Measurements from ENCODE around the gene COPS4. TPM values are rescaled to one million over a fixed set of nuclear protein-coding genes. Genes with fewer than 3 reads are reported as not detected.

Gene COPS4
- total RNA-seq, 1 experiment from 2014 or later: 77.9 TPM

DNA sequence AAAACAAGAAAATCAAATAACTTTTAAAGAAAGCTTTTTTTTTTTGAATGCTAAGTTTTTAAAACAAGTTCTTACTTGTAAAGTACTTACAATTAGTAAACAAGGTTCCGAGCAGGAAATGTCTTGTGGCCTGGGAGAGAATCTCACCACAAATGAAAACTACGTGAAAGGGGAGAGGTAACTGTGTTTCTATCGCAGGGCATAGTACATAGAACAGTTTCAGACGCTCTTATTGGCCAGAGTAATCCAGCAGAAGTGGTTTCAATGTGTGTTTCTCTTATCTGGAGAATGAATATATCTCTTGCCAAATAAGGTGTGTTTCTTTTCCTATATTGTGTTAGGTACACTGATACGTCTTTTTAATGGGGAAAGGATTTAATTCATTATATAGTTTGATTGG is 79.6 kb downstream of the COPS4 start, which contains the start of gene PLAC8:
Gene PLAC8, minus strand, starts transcription at position 154 of the 400 bp plus-strand sequence. CDS start 6,808 bp downstream, outside the sequence.
- no peaks in the 10 kb centered on the region for H3K36me3 ChIP-seq (replicated peaks; ENCODE audit: control insufficient read depth, insufficient read depth, low read length)
- H3K4me3 ChIP-seq (ENCODE audit: insufficient read depth, low read depth, low read length): no peak within 1 kb of the TSS
- no peaks in the 10 kb centered on the region; the same call in 1 of the 2 replicates for H3K27me3 ChIP-seq (ENCODE audit: control insufficient read depth, insufficient read depth, low read length)
- DNase-seq: no peak

DNA sequence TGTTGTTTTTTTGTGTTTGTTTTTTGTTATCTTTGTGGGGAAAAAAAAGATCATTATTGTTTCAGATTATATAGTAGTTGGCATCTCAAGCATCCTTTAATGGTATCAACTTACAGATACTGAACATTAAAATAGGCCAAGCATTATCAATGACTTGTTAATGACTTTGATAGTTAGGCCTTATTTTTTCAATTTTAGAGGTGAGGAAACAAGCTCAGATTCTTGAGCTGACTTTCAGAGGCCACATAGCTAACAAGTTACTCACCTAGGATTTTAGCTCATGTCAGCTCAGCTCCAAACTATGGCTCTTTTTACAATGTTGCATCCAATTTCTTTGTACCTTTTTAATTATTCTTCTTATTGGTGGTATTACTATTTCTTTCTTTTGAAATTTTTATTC is 80.0 kb downstream of the COPS4 start:
- Histone ChIP-seq H3K27me3 (ENCODE audit: control insufficient read depth, insufficient read depth, low read length) (no peaks in the 10 kb centered on the region), H3K36me3 (replicated peaks; ENCODE audit: control insufficient read depth, insufficient read depth, low read length) (no peaks in the 10 kb centered on the region), H3K4me3 (ENCODE audit: insufficient read depth, low read depth, low read length) (no peak overlapping the region)
- DNase-seq: no peak

DNA sequence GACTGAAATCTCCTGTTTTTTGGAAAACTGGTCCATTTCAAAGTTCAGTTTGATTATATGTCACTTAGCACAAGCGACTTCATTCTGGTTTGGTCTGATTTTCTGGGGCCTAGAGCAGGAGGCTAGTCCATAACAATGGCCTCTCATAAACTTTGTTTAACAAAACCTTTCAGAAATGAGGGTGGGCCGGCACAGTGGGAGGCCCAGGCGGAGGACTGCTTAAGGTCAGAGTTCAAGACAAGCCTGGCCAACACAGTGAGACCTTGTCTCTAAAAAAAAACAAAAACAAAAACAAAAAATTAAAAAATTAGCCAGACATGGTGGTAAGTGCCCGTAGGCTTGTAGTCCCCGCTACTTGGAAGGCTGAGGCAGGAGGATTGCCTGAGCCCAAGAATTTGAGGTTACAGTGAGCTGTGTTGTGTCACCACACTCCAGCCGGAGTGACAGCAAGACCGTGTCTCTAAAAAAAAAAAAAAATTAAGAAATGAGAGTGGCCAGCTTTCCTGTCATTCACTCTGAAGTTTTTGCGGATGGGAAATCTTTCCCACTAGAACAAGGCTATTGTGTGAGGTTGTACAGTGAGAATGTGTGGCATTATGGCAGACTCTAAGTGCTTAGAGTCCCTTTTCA is 80.8 kb downstream of the COPS4 start:
- DNase-seq: no peak
- H3K27me3 ChIP-seq (ENCODE audit: control insufficient read depth, insufficient read depth, low read length): no peaks in the 10 kb centered on the region
- H3K36me3 ChIP-seq (replicated peaks; ENCODE audit: control insufficient read depth, insufficient read depth, low read length): no peaks in the 10 kb centered on the region
- no peak overlapping the region for H3K4me3 ChIP-seq (ENCODE audit: insufficient read depth, low read depth, low read length)

DNA sequence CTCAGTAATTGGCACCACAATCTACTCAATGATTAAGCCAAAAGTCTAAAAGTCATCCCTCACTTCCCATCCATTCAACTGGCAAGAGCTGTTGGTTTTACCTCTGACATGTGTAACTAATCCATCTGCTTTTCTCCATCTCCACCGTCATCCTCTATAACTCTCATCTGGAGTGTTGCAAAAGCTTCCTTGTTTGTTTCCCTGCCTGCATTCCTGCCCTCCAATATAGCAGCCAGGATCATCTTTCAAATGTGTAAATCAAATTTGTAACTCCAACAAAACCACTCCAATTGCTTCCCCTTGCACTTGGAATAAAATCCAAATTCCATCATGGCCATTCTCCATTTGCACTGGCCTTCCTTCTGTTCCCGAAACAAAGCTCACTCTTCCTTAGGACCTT is 83.9 kb downstream of the COPS4 start:
- H3K27me3 ChIP-seq (ENCODE audit: control insufficient read depth, insufficient read depth, low read length): no peaks in the 10 kb centered on the region
- H3K36me3 ChIP-seq (replicated peaks; ENCODE audit: control insufficient read depth, insufficient read depth, low read length): no peaks in the 10 kb centered on the region
- no peak overlapping the region for H3K4me3 ChIP-seq (ENCODE audit: insufficient read depth, low read depth, low read length)
- DNase-seq: no peak

DNA sequence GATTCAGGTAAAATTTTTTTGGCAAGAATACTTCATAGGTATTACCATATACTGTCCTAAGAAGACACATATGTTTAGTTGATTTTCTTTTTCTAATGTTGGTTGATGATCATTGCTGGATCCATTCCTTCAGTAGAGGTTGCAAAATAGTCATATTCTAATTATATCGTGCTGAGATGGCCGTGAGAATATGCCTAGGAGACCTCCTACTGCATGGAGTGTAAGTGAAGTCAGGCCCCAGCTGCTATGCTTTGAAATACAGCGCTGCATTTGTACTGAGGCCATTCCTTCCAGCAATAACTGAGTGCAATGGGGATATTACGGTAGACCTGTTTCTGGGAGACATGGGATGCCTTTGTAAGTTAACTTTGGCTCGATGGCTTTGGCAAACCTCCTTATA is 86.3 kb downstream of the COPS4 start:
- Histone ChIP-seq H3K36me3 (replicated peaks; ENCODE audit: control insufficient read depth, insufficient read depth, low read length) (no peaks in the 10 kb centered on the region), H3K27me3 (ENCODE audit: control insufficient read depth, insufficient read depth, low read length) (no peaks in the 10 kb centered on the region), H3K4me3 (ENCODE audit: insufficient read depth, low read depth, low read length) (no peak overlapping the region)
- DNase-seq: no peak

DNA sequence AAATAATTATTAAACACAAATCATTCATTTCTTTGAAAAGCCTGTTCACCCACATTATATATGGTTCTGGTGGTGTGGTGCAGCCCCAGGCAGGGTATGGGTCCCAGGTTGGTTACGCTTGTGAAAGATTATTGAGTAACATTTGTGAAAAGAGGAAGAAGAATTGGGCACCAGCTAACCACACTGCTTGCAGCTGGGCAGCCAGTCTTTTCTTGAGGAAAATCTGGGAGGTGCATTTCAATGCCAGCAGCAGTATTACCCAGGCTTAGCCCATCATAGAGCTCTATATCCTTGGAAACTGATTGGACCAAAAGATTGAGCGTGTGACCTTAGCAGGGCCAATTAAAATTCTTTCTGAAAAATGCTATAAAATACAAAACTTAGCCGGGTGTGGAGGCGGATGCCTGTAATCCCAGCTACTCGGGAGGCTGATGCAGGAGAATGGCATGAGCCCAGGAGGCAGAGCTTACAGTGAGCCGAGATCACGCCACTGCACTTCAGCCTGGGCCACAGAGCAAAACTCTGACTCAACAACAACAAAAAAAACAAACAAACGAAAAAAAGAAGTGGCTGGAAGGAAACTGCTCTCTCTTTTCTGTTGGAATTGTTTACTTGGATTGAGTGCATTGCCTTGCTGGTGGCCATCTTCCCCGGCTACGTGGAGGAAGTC is 89.3 kb downstream of the COPS4 start:
- no peaks in the 10 kb centered on the region for H3K36me3 ChIP-seq (replicated peaks; ENCODE audit: control insufficient read depth, insufficient read depth, low read length)
- no peak overlapping the region for H3K4me3 ChIP-seq (ENCODE audit: insufficient read depth, low read depth, low read length)
- no peaks in the 10 kb centered on the region for H3K27me3 ChIP-seq (ENCODE audit: control insufficient read depth, insufficient read depth, low read length)
- no peak for DNase-seq

Other genes with a start within 250 kb of the COPS4 start
- 2.3 and 4.8 TPM in 2 replicates for gene SCD5, start 236.4 kb upstream of the COPS4 start, total RNA-seq (2014; rRNA removed; shearing (Covaris generic))
- 117 and 122 TPM in 2 replicates for gene SEC31A, start 144.0 kb upstream of the COPS4 start, total RNA-seq (2014; rRNA removed; shearing (Covaris generic))
- gene THAP9, start 134.4 kb upstream of the COPS4 start, total RNA-seq (2014; rRNA removed; shearing (Covaris generic)): 22.9 and 26.2 TPM in 2 replicates
- gene LIN54, start 24.4 kb upstream of the COPS4 start, total RNA-seq (2014; rRNA removed; shearing (Covaris generic)): 11.4 and 13.0 TPM in 2 replicates
- gene PLAC8, start 79.5 kb downstream of the COPS4 start, total RNA-seq (2014; rRNA removed; shearing (Covaris generic)): 0.41 and 3.4 TPM in 2 replicates
- gene COQ2, start 249.6 kb downstream of the COPS4 start, total RNA-seq (2014; rRNA removed; shearing (Covaris generic)): 15.9 and 17.1 TPM in 2 replicates